GM21825 (cell line): ENCODE measurements around the gene SPINK13.
"Not testable (repeated sequence)": the region's sequence is repeated elsewhere in the genome, so short reads cannot be mapped to it uniquely, and the experiment has no call there.

ENCODE experiments used
- ATAC-seq: cut with Tn5 transposase; IDR thresholded peaks from one replicate; pipeline ENCODE4 v1.9.1; 2021; ENCODE audit warnings: mild to moderate bottlenecking, moderate library complexity; ENCODE audit not compliant: unreplicated experiment

SPINK13 gene

DNA sequence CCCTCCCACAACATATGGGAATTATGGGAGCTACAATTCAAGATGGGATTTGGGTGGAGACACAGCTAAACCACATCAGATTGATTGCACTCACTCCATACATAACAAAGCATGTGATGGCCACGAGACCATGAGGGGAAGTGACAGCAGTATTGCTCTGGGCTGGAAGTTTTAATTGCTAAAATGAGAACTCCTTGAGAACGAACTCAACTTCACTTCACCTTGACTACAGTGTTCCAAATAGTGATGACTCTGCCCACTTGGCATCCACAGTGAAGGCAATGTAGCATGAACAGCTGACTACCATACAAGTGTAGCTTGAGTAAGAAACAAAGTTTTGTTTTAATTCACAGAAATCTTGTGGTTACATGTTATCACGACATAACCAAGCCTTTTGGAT, 42.9 kb downstream of the SPINK13 start:
- no peak for ATAC-seq

DNA sequence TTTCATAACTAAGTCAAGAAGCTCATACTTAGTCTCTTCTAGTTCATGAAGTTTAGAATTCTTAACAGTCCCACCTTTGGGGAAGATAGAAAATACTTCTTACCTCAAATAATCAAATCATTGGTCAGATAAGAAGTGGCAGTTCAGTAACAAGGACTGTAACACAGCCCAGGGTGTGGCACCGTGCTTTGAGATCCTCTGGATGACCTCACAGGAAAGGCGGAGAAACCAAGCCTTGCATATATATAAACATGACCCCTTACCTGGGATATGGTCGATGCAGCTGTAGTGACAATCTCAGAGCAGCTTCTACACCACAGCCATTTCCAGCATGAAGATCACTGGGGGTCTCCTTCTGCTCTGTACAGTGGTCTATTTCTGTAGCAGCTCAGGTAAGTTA, 43.6 kb downstream of the SPINK13 start, which contains the start of gene SPINK7:
Gene SPINK7 (plus strand): TSS at position 271 of the 400 bp plus-strand sequence. CDS start 61 bp downstream, at position 332.
- no peak for ATAC-seq

DNA sequence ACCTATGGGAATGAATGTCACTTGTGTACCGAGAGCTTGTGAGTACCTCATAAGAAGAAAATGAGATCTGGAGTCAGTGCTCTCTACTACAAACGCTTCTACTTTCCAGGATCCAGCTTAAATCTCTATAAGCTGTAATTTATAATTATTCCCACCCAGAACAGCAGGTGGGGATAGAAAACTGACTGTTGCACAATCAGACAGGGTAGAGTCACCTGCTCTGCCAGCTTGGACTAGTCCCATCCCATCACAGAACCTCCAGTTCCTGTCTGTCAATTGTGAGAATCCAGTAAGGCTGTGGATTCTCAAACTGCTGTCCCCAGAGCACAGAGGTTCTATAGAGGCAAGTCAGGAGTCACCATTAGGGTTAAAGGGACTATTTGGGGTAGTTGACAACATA, 45.6 kb downstream of the SPINK13 start:
- ATAC-seq: no peak

GRCh38 chr5:148314731-148315130, 46.1 kb downstream of the SPINK13 start:
- no peak for ATAC-seq

- not testable (repeated sequence) for ATAC-seq
These were observed 51.7 kb downstream of the SPINK13 start for GRCh38 chr5:148320011-148320963.

DNA sequence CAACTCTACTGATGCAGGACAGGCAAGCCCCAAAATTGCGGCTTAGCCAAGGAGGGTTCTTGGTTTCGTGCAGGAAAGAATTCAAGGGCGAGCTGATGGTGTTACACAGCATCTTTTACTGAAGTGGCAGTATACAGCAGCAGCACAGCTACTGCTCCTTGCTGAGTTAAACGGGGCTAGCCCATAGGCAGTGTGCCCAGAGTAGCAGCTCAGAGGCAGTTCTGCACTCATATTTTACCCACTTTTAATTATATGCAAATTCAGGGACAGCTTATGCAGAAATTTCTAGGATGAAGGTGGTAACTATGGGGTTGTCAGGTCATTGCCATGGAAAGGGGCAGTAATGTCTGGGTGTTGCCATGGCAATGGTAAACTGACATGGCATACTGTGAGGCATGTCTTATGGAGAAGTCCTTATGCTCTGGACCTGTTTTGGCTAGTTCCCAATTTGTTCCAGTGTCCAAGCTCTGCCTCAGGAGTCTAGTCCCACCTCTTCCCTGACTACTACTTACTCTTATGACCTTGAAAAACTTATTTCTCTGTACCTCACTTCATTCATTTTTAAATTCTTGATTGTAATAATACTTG, 64.8 kb downstream of the SPINK13 start:
- no peak for ATAC-seq

- ATAC-seq: no peak
These were observed 66.7 kb downstream of the SPINK13 start, which contains the start of gene SPINK9 for GRCh38 chr5:148335259-148335658. Gene SPINK9 (plus strand): TSS chr5:148335559. CDS start chr5:148335614, 55 bp downstream.
